ENCODE data around the gene ZCCHC24. TPM values are rescaled to one million over a fixed set of nuclear protein-coding genes. Genes with fewer than 3 reads are reported as not detected.
A peak's percentile ranks its signal among the peaks of the same experiment; 100 is the strongest.

ZCCHC24 gene
- total RNA-seq (2022) (2.5 and 3.1 TPM in 2 replicates), Bru-seq, nascent RNA (percentile 41 among the genes with signal in this experiment), BruChase-seq, experiment 1, labeled RNA remaining after a 2-hour chase (percentile 47 among the genes with signal in this experiment), BruChase-seq, experiment 2, labeled RNA remaining after a 6-hour chase (percentile 43 among the genes with signal in this experiment)
- long read RNA-seq, full-length matches to known transcripts = 4 of 4 reads
- long read RNA-seq, partial matches to known transcripts = 0 of 4 reads
- long read RNA-seq, other reads (novel, unspliced or antisense) = 0 of 4 reads

GRCh38 chr10:79445161-79445976 is at the start of gene ZCCHC24:
TSS of gene ZCCHC24 (minus strand) at chr10:79445624. CDS start at chr10:79445440, 184 bp downstream.
- intact Hi-C loops (cut with micrococcal nuclease; ENCODE audit: unreplicated experiment) = loop anchor here (2.0 kb wide), 1 partner anchor 21 kb away; no protein-coding TSS in a partner anchor
- ChIA-PET CTCF (interaction anchor here (0.7 to 2.5 kb wide), 5 partner anchors 9 to 99 kb away, joined by 3 to 9 read pairs (median 8); no protein-coding TSS in a partner anchor), POLR2A (interaction anchor here (0.6 kb wide), 2 partner anchors 14 to 98 kb away, joined by 3 read pairs; partner anchors contain the start of gene PPIF)
- H3K27me3 Mint-ChIP-seq (ENCODE audit: insufficient read depth, unreplicated experiment) = no peaks in the 10 kb centered on the region
- no peaks in the 10 kb centered on the region for H3K36me3 ChIP-seq (ENCODE audit: control insufficient read depth, insufficient read depth, low read length)
- H3K4me1 Mint-ChIP-seq (ENCODE audit: low read depth, unreplicated experiment) = peaks cover 26% of the 10 kb centered on the region
- H3K4me3 ChIP-seq (ENCODE audit: low read depth, low read length) = peak within 1 kb of the TSS; percentile 77
- H3K4me1 ChIP-seq = peaks cover 9% of the 10 kb centered on the region; the same call in 1 of the 2 replicates
- H3K9me3 ChIP-seq = no peaks in the 10 kb centered on the region
- peak; percentile 97 for DNase-seq
- H3K4me3 Mint-ChIP-seq (ENCODE audit: unreplicated experiment) = peak within 1 kb of the TSS; percentile 78
- no peak within 1 kb of the TSS for H3K27ac Mint-ChIP-seq (ENCODE audit: unreplicated experiment)
- H3K9me3 Mint-ChIP-seq (ENCODE audit: unreplicated experiment) = no peaks in the 10 kb centered on the region
- TF ChIP-seq, protein P1, sequence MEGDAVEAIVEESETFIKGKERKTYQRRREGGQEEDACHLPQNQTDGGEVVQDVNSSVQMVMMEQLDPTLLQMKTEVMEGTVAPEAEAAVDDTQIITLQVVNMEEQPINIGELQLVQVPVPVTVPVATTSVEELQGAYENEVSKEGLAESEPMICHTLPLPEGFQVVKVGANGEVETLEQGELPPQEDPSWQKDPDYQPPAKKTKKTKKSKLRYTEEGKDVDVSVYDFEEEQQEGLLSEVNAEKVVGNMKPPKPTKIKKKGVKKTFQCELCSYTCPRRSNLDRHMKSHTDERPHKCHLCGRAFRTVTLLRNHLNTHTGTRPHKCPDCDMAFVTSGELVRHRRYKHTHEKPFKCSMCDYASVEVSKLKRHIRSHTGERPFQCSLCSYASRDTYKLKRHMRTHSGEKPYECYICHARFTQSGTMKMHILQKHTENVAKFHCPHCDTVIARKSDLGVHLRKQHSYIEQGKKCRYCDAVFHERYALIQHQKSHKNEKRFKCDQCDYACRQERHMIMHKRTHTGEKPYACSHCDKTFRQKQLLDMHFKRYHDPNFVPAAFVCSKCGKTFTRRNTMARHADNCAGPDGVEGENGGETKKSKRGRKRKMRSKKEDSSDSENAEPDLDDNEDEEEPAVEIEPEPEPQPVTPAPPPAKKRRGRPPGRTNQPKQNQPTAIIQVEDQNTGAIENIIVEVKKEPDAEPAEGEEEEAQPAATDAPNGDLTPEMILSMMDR (IDR thresholded peaks at IDR 0.05; ENCODE audit: insufficient read depth in 1 of 2, low read depth in 1 of 2, low read length in 1 of 2, severe bottlenecking in 1 of 2, unreplicated experiment in 1 of 2) = no peak
- H3K36me3 Mint-ChIP-seq (ENCODE audit: insufficient read depth, unreplicated experiment) = peaks cover 18% of the 10 kb centered on the region
- no TSS peak for BruUV-seq (replicated peaks)
- no peaks in the 10 kb centered on the region for H3K27me3 ChIP-seq (replicated peaks; ENCODE audit: control insufficient read depth, insufficient read depth, low read length)

GRCh38 chr10:79493806-79494205 is 48.4 kb upstream of the ZCCHC24 start:
- ChIA-PET POLR2A (no interaction called here), CTCF (no interaction called here)
- DNase-seq = no peak
- H3K36me3 ChIP-seq (ENCODE audit: control insufficient read depth, insufficient read depth, low read length) = no peaks in the 10 kb centered on the region
- H3K27me3 Mint-ChIP-seq (ENCODE audit: insufficient read depth, unreplicated experiment) = peaks cover 13% of the 10 kb centered on the region
- peaks cover 6% of the 10 kb centered on the region for H3K4me1 Mint-ChIP-seq (ENCODE audit: low read depth, unreplicated experiment)
- no peaks in the 10 kb centered on the region for H3K4me1 ChIP-seq
- no peaks in the 10 kb centered on the region for H3K9me3 Mint-ChIP-seq (ENCODE audit: unreplicated experiment)
- intact Hi-C loops (cut with micrococcal nuclease; ENCODE audit: unreplicated experiment) = no loop called here
- H3K27ac Mint-ChIP-seq (ENCODE audit: unreplicated experiment) = no peak overlapping the region
- no TSS peak for BruUV-seq (replicated peaks)
- no peaks in the 10 kb centered on the region for H3K27me3 ChIP-seq (replicated peaks; ENCODE audit: control insufficient read depth, insufficient read depth, low read length)
- H3K36me3 Mint-ChIP-seq (ENCODE audit: insufficient read depth, unreplicated experiment) = no peaks in the 10 kb centered on the region
- TF ChIP-seq, protein P1 (IDR thresholded peaks at IDR 0.05; ENCODE audit: insufficient read depth in 1 of 2, low read depth in 1 of 2, low read length in 1 of 2, severe bottlenecking in 1 of 2, unreplicated experiment in 1 of 2) = no peak
- no peak overlapping the region for H3K4me3 Mint-ChIP-seq (ENCODE audit: unreplicated experiment)
- no peak overlapping the region for H3K4me3 ChIP-seq (ENCODE audit: low read depth, low read length)
- H3K9me3 ChIP-seq = no peaks in the 10 kb centered on the region

DNA sequence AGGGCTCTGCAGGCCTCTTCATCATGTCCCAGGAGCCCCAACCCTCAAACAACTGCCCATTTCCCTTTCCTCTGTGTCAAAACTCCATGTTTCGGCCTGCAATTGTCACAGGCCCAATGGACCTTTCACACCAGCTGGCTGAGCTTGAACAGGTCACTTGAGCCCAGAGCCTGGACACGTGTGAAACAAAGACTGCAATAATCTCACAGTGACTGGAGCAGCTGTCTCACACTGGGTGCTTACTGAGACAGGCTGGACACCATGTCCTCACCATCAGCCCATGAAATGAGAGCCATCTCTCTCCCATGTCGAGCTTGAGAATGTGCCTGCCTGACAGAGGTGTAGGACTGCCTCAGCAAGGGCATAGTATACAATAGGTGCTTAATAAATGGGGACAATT is 47.4 kb upstream of the ZCCHC24 start:
- no peaks in the 10 kb centered on the region for H3K9me3 ChIP-seq
- no peak overlapping the region for H3K27ac Mint-ChIP-seq (ENCODE audit: unreplicated experiment)
- ChIA-PET POLR2A (no interaction called here), CTCF (interaction anchor here (0.8 kb wide), 1 partner anchor 118 kb away, joined by 3 read pairs; no protein-coding TSS in a partner anchor)
- no peak overlapping the region for H3K4me3 ChIP-seq (ENCODE audit: low read depth, low read length)
- peaks cover 11% of the 10 kb centered on the region for H3K4me1 Mint-ChIP-seq (ENCODE audit: low read depth, unreplicated experiment)
- TF ChIP-seq, protein P1 (IDR thresholded peaks at IDR 0.05; ENCODE audit: insufficient read depth in 1 of 2, low read depth in 1 of 2, low read length in 1 of 2, severe bottlenecking in 1 of 2, unreplicated experiment in 1 of 2) = no peak
- intact Hi-C loops (cut with micrococcal nuclease; ENCODE audit: unreplicated experiment) = no loop called here
- no TSS peak for BruUV-seq (replicated peaks)
- H3K27me3 Mint-ChIP-seq (ENCODE audit: insufficient read depth, unreplicated experiment) = peaks cover 9% of the 10 kb centered on the region
- no peaks in the 10 kb centered on the region for H3K36me3 Mint-ChIP-seq (ENCODE audit: insufficient read depth, unreplicated experiment)
- no peaks in the 10 kb centered on the region for H3K9me3 Mint-ChIP-seq (ENCODE audit: unreplicated experiment)
- no peaks in the 10 kb centered on the region for H3K27me3 ChIP-seq (replicated peaks; ENCODE audit: control insufficient read depth, insufficient read depth, low read length)
- H3K4me3 Mint-ChIP-seq (ENCODE audit: unreplicated experiment) = no peak overlapping the region
- H3K36me3 ChIP-seq (ENCODE audit: control insufficient read depth, insufficient read depth, low read length) = no peaks in the 10 kb centered on the region
- no peaks in the 10 kb centered on the region for H3K4me1 ChIP-seq
- DNase-seq = no peak

Data from Caco-2 (cell line).